Glomerular visceral epithelial cell (primary cell): ENCODE data around the gene MPZL1.

Experiments
- DNase-seq: peaks from one replicate; pipeline ENCODE4 v3.0.0-alpha.2; 2016; ENCODE audit errors: extremely low spot score

The MPZL1 gene

DNA sequence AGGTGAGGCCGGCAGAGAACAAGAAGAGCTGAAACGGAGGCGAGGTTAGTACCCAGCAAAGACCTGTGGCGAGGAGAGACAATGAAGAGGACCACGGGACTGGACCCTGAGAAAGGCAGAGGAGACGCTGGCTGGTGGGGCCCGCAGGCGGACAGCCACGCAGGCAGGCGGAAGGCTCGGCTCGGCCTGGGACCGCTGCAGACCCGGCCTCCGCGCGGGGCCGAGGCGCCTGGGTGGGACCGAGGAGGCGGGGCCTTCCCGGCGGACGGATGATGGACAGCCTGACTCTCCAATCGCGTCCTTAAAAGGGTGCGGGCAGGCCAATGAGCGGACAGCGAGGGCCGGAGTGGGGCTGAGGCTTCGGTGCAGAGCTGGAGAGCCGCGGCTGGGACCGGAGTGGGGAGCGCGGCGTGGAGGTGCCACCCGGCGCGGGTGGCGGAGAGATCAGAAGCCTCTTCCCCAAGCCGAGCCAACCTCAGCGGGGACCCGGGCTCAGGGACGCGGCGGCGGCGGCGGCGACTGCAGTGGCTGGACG, at the start of gene MPZL1:
Gene MPZL1, plus strand, starts transcription at position 366 of the 535 bp plus-strand sequence. CDS start 170 bp downstream, outside the sequence.
- peak; percentile 93 for DNase-seq

DNA sequence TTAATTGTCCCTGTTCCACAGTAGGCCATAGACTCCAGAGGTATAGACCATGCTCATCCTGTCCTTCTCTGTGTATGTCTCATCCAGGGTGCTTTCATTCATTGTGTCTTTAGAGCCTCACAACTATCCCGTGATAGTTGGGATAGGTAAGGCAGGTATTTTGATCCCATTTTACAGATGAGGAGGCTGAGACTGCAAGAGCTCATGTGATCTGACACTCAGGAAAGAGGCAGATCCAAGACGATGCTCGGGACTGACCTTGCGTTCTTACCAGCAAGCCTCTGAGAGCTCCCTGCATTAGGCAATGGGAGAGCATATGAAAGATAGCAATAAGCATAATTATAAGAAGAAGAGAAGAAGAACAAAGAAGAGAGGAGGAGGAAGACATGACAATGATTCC, 49.0 kb upstream of the MPZL1 start:
- no peak for DNase-seq

DNA sequence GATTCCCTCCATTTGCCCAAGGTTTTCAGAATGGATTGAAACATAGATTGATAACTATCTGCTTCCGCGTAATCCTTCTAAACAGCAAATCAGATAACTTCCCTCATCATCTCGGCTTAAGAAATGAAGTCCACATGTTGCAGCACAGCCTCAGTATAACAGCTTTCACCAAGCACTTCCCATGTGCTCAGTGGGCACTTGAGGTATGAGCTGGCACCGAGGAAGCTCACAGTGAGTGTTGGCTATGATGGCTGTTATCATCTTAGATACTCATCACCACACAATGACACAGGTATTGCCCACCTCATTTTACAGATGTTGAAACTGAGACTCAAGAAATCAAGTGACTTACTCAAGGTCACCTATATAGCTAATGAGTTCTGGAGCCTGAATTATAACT, 48.5 kb upstream of the MPZL1 start:
- DNase-seq: no peak

DNA sequence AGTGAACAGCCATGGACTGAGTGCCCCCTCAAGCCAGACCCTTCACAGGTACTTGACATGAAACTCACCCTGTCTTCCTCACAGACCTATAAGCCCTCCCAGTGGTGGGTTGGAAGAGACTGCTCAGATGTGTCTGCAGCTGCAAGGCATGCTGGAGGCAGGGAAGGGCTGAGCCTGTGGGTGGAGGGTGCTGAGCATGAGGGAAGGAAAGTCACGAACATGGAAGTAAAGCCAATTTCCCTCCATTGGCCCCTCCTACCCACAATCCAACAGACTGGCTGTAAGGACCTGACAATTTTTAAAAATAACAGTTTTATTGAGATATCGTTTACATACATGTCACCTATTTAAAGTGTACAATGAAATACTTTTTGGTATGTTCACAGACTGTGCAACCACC, 47.6 kb upstream of the MPZL1 start:
- DNase-seq: no peak

DNA sequence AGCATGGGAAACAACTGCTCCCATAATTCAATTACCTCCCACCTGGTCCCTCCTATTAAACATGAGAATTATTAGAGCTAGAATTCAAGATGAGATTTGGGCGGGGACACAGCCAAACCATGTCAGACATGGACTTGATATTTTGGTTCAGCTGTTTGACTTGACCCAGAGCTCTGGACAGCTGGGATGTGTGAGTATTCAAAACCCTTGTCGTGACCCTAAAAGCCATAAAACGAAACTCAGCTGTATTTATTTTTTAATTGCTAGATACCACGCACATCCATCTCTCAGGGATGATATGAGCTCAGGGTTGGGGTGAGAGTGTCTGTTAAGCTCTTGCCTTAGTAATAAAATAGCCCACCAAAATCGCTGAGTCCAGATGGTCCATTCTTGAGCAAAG, 46.3 kb upstream of the MPZL1 start:
- DNase-seq: no peak

DNA sequence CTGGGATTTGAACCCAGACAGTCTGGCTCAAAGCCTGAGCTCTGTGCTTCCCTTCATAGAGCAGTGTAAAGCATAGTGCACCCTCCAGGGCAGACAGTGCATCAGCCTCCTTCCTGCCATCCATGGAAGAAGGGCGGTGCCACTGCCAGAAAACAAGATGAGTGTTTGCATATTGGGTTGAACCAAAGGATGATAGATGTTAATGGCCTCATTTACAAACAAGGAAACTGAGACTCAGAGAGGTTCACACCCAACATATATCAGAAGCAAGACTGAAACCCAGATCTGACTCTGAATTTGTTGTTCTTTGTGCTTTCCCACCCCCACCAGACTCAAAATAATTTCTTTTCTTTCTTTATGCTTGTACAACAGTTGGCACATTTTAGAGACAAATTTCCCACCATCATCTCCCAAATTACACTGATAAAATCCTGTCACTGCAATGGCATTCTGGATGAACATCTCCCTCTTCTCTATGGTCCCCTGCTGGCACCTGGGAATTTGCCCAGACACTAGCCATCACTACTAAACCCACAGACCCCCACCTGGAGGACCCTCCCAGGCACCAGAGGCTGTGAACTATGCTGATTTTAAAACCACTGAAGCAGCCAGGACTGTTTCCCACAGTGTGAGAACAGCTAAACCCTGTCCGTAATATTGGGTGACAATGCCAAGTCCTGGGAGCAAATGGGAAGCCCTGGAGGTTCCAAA, 45.4 kb upstream of the MPZL1 start:
- no peak for DNase-seq

DNA sequence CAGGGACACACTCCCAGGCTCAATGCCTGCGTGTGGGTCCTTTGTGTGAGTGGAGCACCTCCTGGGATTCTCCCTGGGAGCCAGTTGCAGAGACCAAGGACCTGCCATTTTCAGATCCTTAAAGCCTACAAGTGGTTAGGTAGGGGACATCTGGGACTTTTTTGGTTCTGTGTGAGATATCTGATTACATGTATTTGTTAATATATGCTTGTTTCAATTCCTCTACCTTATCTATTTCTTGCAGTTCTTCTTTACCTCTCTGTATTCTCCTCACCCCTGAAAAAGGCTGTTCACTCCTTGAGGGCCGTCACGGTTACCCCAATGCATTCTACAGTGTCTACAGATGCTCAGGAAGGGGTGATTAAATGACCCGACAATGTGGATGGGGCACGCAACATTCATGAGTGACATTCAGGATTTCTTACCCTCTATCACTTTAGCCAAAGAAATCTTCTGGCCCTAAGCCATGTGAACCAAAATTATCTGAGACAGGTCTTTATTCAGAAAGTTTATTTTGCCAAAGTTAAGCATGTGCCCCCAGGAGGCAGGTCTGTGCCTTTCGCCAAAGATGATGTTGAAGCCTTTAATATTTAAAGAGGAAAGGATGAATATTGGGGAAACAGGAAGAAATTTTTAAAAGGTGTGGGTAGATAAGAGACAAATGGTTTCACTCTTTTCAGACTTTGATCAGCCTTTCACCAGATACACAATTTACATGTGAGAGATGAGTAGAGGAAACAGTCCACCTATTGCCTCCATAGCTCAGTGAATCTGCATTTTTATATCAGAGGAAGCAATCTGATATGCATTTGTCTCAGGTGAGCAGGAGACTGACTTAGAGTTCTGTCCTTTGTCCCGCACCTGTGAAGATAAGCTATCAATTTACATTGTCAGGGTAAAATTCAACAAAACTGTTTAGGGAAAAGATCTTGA, 44.6 kb upstream of the MPZL1 start:
- no peak for DNase-seq

DNA sequence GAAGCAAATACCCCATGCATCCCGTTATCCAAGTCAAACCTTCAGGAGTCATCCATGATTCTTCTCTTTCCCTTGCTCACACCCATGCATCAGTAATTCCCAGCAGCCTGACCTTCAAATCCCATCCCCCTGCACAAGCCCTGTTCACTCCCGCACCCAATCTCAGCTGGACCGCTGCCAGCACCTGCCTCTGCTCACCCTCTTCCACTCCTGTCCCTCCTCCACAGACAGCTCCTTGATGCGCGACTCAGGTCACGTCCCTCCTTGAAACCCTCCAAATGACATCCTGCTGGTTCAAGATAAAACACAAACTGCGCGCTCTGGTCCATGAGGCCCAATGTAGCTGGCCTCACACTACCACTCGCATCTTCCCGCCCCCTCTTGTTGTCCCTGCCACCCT, 43.4 kb upstream of the MPZL1 start:
- no peak for DNase-seq

DNA sequence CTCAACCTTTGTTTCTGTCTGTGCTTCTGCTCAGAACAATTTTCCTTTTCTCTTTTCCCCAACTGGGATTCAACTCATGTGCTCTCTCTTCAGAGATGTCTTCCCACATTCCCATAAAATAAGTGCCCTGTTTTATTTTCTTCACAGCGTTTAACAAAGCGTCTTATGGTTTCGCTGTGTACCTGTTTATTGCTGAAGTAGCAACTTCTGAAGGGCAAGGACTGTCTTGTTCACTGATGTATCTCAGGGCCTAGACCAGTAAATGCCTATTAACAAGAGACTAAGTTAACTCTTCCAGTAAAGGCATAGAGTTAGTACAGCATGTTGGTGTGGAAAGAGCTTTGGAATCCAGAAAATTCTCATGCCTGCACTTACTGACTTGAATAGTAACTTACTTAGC, 42.9 kb upstream of the MPZL1 start:
- no peak for DNase-seq

DNA sequence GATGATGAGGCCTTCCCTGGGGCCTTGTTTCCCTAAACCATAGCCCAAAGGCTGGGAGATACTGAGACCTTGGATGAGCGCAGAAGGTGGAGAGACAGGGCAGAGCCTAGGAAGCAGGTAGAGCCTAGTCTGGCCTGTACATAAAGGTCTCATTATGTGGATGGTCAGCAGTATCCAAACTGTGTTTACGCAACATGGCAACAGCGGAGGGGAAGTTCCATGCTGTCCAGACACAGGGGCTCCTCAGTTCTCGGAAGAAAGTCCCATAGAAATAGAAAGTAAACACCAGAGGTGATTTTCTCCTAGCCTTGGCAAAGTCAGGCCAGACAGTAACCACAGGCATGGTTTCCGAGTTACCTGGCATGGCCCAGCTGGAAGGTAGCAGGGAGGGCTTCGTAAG, 42.1 kb upstream of the MPZL1 start:
- no peak for DNase-seq

DNA sequence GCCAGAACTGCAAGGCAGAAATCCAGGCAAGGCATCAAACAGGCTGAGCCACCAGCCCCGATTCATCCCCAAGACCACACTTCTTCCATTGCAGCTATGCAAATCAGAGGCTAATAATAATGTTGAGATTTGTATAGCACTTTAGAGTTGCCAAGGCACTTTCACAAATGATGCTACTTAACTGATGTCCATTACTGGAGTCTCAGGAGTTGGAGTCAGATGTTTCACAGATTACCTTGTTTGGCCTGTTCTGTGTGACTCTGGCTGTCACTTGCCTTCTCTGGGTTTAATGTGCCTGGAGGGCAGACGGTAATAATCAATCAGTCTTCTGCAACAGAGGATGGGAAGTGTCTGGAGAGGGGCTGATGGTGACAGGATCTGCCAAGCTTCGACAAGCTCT, 40.8 kb upstream of the MPZL1 start:
- DNase-seq: no peak

DNA sequence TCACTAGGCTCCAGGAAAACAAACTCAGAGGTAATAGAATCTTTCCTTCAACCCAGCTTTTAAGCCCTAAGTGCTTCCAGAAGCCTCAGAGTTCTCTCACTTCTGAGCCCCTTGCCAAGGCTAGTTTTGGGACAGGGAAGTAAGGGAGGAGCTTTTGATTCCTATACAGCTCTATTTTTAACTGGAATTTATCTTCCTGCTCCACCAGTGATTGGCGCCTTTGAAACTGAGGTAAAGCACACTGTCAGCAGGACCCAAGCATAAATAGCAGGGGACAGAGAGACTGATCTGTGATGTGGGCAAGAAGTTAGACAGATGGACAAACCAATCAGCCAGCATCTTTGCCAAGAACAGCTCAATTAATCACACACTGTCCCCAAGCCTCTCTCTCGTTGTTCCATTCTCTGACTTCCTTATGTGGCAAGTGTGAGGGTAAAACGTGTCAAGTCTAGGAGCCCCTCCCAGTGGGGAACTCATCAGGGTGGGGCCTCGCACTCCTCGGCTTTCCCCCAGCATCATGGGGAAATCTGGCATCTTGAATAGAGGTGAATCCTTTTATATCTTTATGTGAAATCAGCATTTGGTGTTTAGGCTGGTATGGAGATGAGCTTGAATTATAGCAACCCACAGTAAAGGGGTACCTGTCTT, 40.2 kb upstream of the MPZL1 start:
- DNase-seq: no peak

DNA sequence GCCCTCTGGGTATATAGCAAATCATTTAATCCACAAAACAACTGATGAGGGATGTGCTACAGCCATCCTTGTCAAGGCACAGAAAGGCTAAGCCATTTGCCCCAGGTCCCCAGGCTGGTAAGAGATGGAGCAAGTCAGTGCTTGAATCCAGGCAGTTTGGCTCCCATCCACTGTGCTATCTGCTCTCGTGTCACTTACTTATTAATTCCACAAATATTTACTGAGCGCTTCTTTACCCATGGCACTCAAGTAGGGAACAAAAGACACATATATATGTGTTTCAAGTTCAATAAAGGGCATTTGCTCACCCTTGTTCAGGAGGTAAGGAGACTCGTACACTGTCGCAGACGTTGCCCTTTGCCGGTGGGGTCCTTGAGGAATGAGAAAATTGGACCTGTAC, 38.6 kb upstream of the MPZL1 start:
- DNase-seq: no peak

DNA sequence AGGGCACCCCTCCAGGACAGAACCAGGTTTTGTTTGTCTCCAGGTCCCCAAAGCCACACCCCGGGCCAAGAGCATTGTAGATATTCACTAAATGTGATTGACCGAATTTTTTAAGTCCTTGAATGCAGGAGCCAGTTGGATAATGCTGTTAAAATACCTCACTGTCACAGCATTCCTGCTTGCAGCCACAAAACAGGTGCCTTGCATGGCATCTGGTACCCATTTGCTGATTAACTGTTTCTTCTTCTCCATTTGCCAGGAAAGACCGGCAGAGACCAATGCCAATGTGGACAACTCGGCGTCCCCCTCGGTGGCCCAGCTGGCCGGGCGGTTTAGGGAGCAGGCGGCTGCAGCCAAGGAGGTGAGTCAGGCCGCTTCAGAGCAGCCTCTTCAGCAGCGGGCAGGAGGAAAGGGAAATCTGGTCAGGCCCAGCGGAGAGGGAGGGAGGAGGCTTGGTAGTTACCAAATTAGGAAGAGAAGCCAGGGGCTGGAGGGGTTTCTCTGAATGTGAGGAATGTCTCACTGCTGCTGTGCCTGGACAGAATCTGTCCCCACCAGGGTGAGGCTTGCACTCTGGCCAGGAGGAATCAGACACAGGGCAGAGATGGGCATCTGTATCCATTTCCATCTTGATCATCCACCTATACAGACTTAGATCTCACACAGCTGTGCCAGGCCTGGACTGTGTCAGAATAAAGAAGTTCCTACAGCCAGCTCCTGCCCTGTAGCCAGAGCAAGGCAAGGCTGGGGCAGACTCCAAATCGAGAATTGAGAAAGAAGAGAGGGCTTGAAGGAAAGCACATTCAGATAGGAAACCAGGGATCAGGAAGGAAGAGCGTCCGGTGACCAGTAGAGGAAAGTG, 37.9 kb upstream of the MPZL1 start:
- peak; percentile 23 for DNase-seq

DNA sequence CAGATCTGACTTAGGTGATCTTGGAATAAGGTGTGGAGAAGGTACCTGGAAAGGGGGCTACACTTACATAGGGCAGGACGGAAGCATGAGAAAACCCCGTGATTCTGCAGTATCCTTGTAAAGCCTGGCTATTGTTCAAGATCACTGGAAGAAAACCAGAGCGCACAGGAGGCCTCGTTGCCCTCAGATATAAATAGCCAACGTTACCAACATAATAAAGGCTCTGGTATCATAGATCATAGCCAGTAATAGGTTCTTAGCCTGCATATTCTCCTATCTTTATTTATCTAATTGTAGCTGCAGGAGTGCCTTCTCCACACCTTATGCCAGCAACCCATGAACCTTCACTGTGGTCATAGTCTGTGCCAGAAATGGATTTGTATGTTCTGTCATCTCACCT, 35.9 kb upstream of the MPZL1 start:
- DNase-seq: no peak

DNA sequence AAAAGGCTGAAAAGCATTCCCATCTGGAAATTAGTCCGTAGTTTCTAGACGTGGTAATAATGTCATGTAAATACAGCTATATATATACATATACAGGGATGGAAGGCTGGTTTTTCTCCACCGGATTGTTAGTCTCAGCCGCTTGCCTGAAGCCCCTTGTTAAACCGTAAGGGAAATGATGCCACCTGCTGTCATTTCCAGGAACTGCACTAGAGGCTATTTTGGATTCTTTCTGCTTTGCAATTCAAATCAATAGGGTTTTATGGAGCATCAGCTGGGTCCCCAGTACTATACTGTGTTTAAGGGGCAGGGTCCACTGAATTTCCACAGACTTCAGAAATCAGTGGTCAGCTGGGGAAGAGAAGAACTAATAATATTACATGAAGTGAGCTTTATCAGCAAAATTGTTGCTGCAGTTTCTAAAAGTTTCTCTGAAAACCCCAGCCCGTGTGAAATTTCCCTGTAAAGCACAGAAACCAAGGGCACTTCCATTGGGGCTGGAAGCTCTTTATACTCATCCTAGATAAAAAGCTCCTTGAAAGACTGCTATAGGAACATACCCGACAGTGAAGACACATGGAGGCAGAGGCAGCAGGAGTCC, 33.8 kb upstream of the MPZL1 start:
- peak; percentile 77 for DNase-seq

DNA sequence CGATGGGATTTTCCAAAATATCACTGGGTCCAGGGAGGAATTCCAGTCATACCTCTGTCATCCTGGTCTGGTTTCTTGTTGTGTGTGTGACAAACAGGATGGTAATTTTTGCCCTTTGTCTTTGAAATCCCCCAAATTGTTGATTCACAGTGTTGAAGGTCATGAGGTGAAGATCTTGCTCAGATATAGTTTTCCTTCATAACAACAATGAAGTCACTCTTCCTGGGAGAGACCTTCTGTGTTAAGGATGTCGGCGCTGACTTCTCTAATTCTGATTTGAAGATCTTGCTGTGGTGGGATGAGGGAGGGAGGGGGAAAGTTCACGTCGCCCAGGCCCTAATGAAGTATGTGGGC, 32.2 kb upstream of the MPZL1 start:
- no peak for DNase-seq

DNA sequence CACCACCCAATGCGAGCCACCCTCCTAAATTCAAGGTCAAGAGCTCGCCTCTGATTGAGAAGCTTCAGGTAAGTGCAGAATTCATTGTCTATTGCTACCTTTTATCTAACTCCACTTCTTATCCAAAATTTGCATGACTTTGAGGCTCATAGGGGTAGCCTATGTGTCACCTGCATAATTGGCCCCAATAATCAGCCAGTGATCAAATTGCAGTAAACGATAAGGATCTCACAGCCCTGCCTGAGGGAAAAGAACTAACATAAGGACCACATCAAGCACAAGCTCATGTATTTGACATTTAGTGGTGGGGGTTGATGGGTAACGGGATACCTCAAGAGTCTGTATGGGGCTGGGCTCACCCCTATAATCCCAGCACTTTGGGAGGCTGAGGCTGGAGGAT, 31.7 kb upstream of the MPZL1 start:
- DNase-seq: no peak

DNA sequence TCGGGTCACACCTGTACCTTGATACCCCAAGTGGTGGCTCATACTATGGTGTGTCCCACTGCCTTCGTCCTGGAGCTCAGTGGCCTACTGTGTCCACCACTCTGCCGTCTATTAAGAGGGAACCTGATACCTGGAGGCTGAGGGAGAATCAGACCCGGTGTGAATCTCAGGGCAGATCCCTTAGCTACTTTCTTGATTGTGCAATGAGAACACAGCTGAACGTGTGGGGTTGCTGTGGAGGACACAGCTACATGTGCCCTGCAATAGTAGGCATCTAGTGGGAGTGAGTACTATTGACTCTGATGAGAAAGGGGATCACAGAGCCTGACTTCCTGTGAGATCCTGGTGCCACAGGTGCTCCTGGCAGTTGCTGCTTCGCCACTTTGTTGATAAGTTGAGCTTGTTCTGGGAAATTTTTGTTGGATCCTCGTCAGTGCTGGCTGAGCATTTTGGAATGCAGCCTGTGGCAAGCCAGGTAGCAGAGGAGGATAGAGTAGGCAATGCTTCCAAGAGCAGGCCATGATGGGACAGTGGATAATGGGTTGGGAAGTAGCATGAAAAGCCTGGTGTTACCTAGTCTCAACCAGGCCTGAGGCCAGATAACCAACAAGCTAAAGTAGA, 28.2 kb upstream of the MPZL1 start:
- no peak for DNase-seq

DNA sequence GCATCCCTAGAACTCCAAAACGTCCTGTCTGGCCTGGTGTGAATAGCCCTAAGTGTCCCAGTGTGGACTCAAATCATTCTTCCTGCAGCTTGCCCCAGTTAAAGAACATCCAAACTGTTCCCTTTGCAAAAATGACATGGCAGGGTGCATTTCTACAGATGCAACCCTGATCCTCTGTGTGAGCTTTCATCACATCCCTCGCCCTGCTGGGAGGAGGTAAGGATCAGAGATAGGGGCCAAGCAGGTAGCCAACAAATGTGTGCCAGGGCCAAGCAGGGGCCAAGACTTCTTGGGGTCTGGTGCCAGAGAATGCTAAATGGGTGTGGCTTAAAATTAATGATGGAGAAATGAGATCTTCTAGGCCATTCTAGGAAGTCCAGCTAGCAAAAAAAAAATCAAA, 27.1 kb upstream of the MPZL1 start:
- no peak for DNase-seq

DNA sequence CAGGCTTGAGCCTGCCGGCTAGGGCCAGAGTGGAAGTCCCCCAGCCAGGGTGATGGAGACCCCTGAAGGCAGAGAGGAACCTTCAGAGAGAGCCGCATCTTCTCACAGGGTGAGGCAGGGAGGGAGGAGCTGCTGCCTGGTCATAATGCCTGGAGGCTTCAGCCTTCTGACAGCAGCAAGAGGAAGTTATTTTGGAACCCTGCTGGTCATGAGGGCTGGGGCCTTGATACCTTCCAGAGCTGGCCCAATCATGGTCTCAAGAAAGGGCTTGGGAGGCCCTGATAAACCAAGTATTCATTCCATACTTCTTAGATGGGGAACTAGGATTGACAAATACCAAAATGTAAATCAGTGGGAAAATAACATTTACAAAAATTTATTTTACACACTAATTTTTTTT, 26.6 kb upstream of the MPZL1 start:
- DNase-seq: no peak
